Body of pancreas (tissue), 4 donors: ENCODE data around the gene GPR17. TPM values are rescaled to one million over a fixed set of nuclear protein-coding genes. Genes with fewer than 3 reads are reported as not detected.

ENCODE experiments used
- ATAC-seq: fragments of 150-250 bp; one replicate; pipeline ENCODE4 v1.9.1; 2016
- DNase-seq, 4 donors: peaks; one replicate each; pipeline ENCODE4 v3.0.0-alpha.2; 2019
- H3K27ac ChIP-seq, 4 donors: fragments of 200-600 bp; sonication (generic); 1 replicate in 3 of 4; 2 replicates in 1 of 4; pipeline versions ENCODE4 v1.5.1 to v1.6.1; 2016 to 2019; ENCODE audit warnings: mild to moderate bottlenecking in 1 of 4, mixed read lengths in 1 of 4, moderate library complexity in 1 of 4
- H3K27me3 ChIP-seq, 2 donors: fragments of 200-600 bp; sonication (generic); one replicate each; pipeline ENCODE4 v1.6.0; 2016; ENCODE audit warnings: mild to moderate bottlenecking in 1 of 2
- H3K36me3 ChIP-seq, 2 donors: fragments of 200-600 bp; sonication (generic); replicated peaks in 1 of 2; 2 replicates each; pipeline ENCODE4 v1.5.1; 2016; ENCODE audit warnings: low read depth in 2 of 2; ENCODE audit not compliant: insufficient read depth in 1 of 2
- H3K4me1 ChIP-seq: fragments of 200-600 bp; sonication (generic); one replicate; pipeline ENCODE4 v1.6.0; 2016
- H3K4me3 ChIP-seq, 2 donors: fragments of 200-600 bp; sonication (generic); 1 replicate in 1 of 2; 2 replicates in 1 of 2; pipeline ENCODE4 v1.5.1; 2016 to 2019
- H3K9me3 ChIP-seq, 3 donors: fragments of 200-600 bp; sonication (generic); 1 replicate in 2 of 3; 2 replicates in 1 of 3; pipeline ENCODE4 v1.5.1; 2016
- CTCF ChIP-seq, 7 experiments: fragments of 450-650 bp in 4 of 7; fragments of 200-600 bp in 3 of 7; sonication (generic) in 3 of 7; IDR thresholded peaks; one replicate each; pipeline ENCODE4 v1.5.1; 2016 to 2019; ENCODE audit warnings: antibody characterized with exemption in 7 of 7
- POLR2A ChIP-seq, 3 donors: fragments of 450-650 bp; IDR thresholded peaks; one replicate each; pipeline ENCODE4 v1.6.1; 2016; ENCODE audit warnings: antibody characterized with exemption in 3 of 3, mild to moderate bottlenecking in 2 of 3
- WGBS, 2 donors: methylation state at CpG; one replicate each; pipeline ENCODE4 v1.1.5; 2017; 5-methylcytosine and 5-hydroxymethylcytosine counted together
- intact Hi-C: fragments of 100-400 bp; cut with DNase I; formaldehyde crosslinking; loops from one replicate; pipeline ENCODE4 v1.15.1; 2023
- total RNA-seq, 2 donors: library from RNA; depleted of rRNA; stranded (reverse); fragments of >200 nt; gene quantifications; one replicate each; pipeline ENCODE4 v1.1.0, GENCODE V29; 2016

The GPR17 gene
- total RNA-seq, 2 donors from 2014 or later = 0.26 TPM; not detected in 1

DNA sequence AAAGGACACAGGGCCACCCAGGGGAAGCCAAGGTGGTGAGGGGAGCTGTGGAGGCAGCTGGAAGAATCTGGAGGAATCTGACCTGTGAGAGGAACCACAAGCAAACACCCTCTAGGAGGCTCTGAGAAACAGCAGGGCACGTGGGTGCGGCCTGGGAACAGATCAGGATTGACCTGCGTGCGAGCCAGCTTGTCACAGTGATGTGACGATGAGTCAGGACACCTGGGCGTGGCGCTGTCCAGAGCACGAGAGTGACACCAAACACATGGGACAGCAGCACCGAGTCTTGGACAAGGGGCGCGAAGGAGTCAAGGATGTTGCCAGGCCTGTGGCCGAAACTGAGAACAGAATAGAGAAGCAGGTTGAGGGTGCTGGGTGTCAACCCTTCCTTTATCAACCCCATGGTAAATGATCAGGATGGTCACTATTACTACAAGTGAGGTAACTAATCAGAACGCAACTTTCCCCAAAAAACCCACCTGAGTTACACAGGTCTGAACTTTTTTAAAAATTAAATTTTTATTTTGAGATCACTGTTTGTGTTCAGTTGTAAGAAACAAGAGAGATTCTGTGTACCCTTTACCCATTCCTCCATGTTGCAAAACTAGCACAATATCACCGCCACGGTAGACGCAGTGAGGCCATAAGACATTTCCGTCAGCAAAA lies 54.7 kb downstream of the GPR17 start:
- DNase-seq (peak in 2 of 4 donors; percentile 41 to 64), ATAC-seq (peak; percentile 7)
- 45 to 55% methylated on average over 15 to 17 of the region's 17 CpGs for WGBS, 2 donors
- TF ChIP-seq CTCF (IDR thresholded peaks at IDR 0.05) (no peak), POLR2A (IDR thresholded peaks at IDR 0.05) (no peak)
- H3K4me3 ChIP-seq = peak overlapping the region; percentile 4 to 18
- intact Hi-C loops = no loop called here
- no peaks in the 10 kb centered on the region for H3K9me3 ChIP-seq
- H3K27ac ChIP-seq = peak overlapping the region; percentile 92 to 98 (median 94)
- H3K4me1 ChIP-seq = peaks cover 41% of the 10 kb centered on the region
- H3K36me3 ChIP-seq = no peaks in the 10 kb centered on the region
- no peaks in the 10 kb centered on the region for H3K27me3 ChIP-seq

DNA sequence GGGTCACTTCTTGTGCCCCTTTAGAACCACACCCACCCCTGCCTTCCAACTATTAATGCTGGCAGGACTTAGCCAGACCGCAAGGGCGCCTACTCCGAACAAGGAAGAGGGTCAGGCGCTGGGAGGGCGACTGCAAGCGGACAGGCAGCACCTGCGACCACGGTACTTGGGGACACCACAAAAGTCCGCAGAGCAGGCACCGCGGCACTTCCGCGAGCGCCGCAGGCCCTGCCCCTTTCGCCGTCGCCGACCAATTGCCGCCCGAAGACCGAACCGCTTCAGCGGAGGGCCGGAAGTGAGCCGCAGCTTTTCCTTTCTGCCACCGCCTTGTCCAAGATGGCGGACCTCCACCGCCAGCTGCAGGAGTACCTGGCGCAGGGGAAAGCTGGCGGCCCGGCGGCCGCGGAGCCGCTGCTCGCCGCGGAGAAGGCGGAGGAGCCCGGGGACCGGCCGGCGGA lies 55.3 kb downstream of the GPR17 start, which contains the start of gene SFT2D3:
Gene SFT2D3, plus strand, starts transcription at position 305 of the 458 bp plus-strand sequence. Its CDS starts 32 bp downstream, at position 337.
- TF ChIP-seq CTCF (IDR thresholded peaks at IDR 0.05) = peak in 1 of 7 experiments; percentile 0
- peak; percentile 95 to 97 (median 96) for TF ChIP-seq POLR2A (IDR thresholded peaks at IDR 0.05)
- Histone ChIP-seq H3K36me3 (no peaks in the 10 kb centered on the region), H3K4me3 (peak within 1 kb of the TSS; percentile 4 to 18), H3K4me1 (peaks cover 41% of the 10 kb centered on the region), H3K9me3 (no peaks in the 10 kb centered on the region), H3K27me3 (no peaks in the 10 kb centered on the region), H3K27ac (peak within 1 kb of the TSS; percentile 92 to 98 (median 94))
- WGBS, 2 donors = 0% methylated on average over 7 to 44 of the region's 44 CpGs
- peak; percentile 93 for ATAC-seq
- intact Hi-C loops = no loop called here
- peak; percentile 92 to 94 (median 93) for DNase-seq

DNA sequence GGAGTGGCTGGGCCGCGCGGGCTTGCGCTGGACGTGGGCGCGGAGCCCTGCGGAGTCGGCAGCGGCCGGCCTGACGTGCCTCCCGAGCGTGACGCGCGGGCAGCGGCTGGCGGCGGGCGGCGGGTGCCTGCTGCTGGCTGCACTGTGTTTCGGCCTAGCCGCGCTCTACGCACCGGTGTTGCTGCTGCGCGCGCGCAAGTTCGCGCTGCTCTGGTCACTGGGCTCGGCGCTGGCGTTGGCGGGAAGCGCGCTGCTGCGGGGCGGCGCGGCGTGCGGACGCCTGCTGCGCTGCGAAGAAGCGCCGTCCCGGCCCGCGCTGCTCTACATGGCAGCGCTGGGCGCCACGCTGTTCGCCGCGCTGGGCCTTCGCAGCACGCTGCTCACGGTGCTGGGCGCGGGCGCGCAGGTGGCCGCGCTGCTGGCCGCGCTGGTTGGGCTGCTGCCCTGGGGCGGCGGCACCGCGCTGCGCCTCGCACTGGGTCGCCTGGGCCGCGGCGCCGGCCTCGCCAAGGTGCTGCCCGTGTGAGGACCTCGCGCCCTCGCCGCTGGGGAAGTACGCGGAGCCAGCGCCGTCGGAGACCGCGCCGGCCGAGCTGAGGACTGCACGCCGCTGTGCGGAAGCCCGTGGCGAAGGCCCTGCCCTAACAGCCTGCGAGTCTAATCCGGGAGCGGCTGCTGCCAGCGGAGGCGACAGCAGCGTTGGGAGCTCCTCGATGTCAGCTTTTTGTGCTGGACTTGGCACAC lies 55.9 kb downstream of the GPR17 start:
- H3K9me3 ChIP-seq = no peaks in the 10 kb centered on the region
- ATAC-seq (peak; percentile 78), DNase-seq (peak; percentile 75 to 81 (median 78))
- H3K36me3 ChIP-seq = no peaks in the 10 kb centered on the region
- peak overlapping the region; percentile 92 to 98 (median 94) for H3K27ac ChIP-seq
- peaks cover 41% of the 10 kb centered on the region for H3K4me1 ChIP-seq
- peak overlapping the region; percentile 4 to 18 for H3K4me3 ChIP-seq
- TF ChIP-seq CTCF (IDR thresholded peaks at IDR 0.05) (peak in 5 of 7 experiments; percentile 17 to 57 (median 41)), POLR2A (IDR thresholded peaks at IDR 0.05) (peak in 2 of 3 donors; percentile 13 to 19)
- H3K27me3 ChIP-seq = no peaks in the 10 kb centered on the region
- intact Hi-C loops = no loop called here
- 0% methylated on average over 4 to 108 of the region's 108 CpGs for WGBS, 2 donors

Other genes starting within 250 kb of the GPR17 start
- under 1 TPM in 1 of 2 donors, not detected in 1; 0.26 TPM for gene PROC, start 227.7 kb upstream of the GPR17 start, total RNA-seq
- gene IWS1, start 119.7 kb upstream of the GPR17 start, total RNA-seq = 10 to 100 TPM; 25.9 to 26.7 TPM
- 1 to 10 TPM in 1 of 2 donors, under 1 TPM in 1; 0.33 to 1.8 TPM for gene MYO7B, start 110.5 kb upstream of the GPR17 start, total RNA-seq
- 10 to 100 TPM in 1 of 2 donors, 1 to 10 TPM in 1; 9.6 to 21.4 TPM for gene LIMS2, start 29.4 kb downstream of the GPR17 start, total RNA-seq
- gene SFT2D3, start 55.3 kb downstream of the GPR17 start, total RNA-seq = 10 to 100 TPM; 11.2 to 11.9 TPM
- 10 to 100 TPM; 31.6 to 37.1 TPM for gene WDR33, start 165.0 kb downstream of the GPR17 start, total RNA-seq
- 1 to 10 TPM; 4.6 to 7.5 TPM for gene POLR2D, start 212.0 kb downstream of the GPR17 start, total RNA-seq
- 1 to 10 TPM; 6.2 to 9.2 TPM for gene AMMECR1L, start 239.8 kb downstream of the GPR17 start, total RNA-seq